K562 (cell line): Measurements from ENCODE around the gene GNAZ. TPM values are rescaled to one million over a fixed set of nuclear protein-coding genes. Genes with fewer than 3 reads are reported as not detected.
A peak's percentile ranks its signal among the peaks of the same experiment; 100 is the strongest.

Experiments used
- BRF2 ChIP-seq: IDR thresholded peaks from 3 replicates; pipeline ENCODE4 v1.6.1; 2011; ENCODE audit warnings: borderline replicate concordance, mild to moderate bottlenecking; ENCODE audit not compliant: insufficient read length, insufficient read depth
- CREB1 ChIP-seq, 2 experiments: sonication (generic) in 1 of 2; formaldehyde crosslinking in 1 of 2; IDR thresholded peaks; 2 replicates each; pipeline versions ENCODE4 v1.6.1 to v1.8.0; 2012 to 2022; ENCODE audit warnings: inconsistent platforms in 1 of 2, mild to moderate bottlenecking in 1 of 2, missing genetic modification reagents in 1 of 2, moderate library complexity in 1 of 2
- E2F1 ChIP-seq: sonication (generic); formaldehyde crosslinking; IDR thresholded peaks from 2 replicates; pipeline ENCODE4 v1.8.1; 2023; ENCODE audit warnings: mild to moderate bottlenecking, missing genetic modification reagents, moderate library complexity
- HDAC8 ChIP-seq: fragments of 450-650 bp; IDR thresholded peaks from 2 replicates; pipeline ENCODE4 v1.6.1; 2016; ENCODE audit warnings: mild to moderate bottlenecking, missing genetic modification characterization, moderate library complexity, missing compliant biosample characterization
- HDGF ChIP-seq: fragments of 450-650 bp; IDR thresholded peaks from 2 replicates; pipeline ENCODE4 v1.6.1; 2016
- HNRNPUL1 ChIP-seq: fragments of 200-400 bp; formaldehyde crosslinking; IDR thresholded peaks from 2 replicates; pipeline ENCODE4 v1.6.1; 2017; ENCODE audit warnings: low read length
- JUNB ChIP-seq: fragments of 450-650 bp; formaldehyde crosslinking; conservative IDR thresholded peaks from 2 replicates; pipeline ENCODE4 v1.4.0; 2020; ENCODE audit warnings: mild to moderate bottlenecking
- MLX ChIP-seq, 2 experiments: fragments of 450-650 bp in 1 of 2; sonication (generic) in 1 of 2; formaldehyde crosslinking; conservative IDR thresholded peaks; 2 replicates each; pipeline versions ENCODE4 v1.4.0 to v1.8.1; 2020 to 2022; ENCODE audit warnings: mild to moderate bottlenecking in 1 of 2, missing genetic modification reagents in 1 of 2
- NFE2L1 ChIP-seq: fragments of 450-650 bp; IDR thresholded peaks from 2 replicates; pipeline ENCODE4 v1.6.1; 2016; ENCODE audit warnings: missing genetic modification characterization, low read depth, mild to moderate bottlenecking, missing compliant biosample characterization, moderate library complexity, borderline replicate concordance
- PTBP1 ChIP-seq: fragments of 200-400 bp; formaldehyde crosslinking; IDR thresholded peaks from 2 replicates; pipeline ENCODE4 v1.6.1; 2017; ENCODE audit warnings: low read depth, low read length
- SNRNP70 ChIP-seq: fragments of 200-400 bp; formaldehyde crosslinking; optimal IDR thresholded peaks from 2 replicates; pipeline ENCODE3; 2017; ENCODE audit warnings: low read depth, low read length
- TBL1XR1 ChIP-seq, 2 experiments: IDR thresholded peaks; 2 replicates each; pipeline ENCODE4 v1.6.1; 2012; ENCODE audit warnings: improper control_type of control experiment in 2 of 2, low read length in 2 of 2, mild to moderate bottlenecking in 1 of 2
- ZNF232 ChIP-seq: sonication (generic); formaldehyde crosslinking; IDR thresholded peaks from 2 replicates; pipeline ENCODE4 v1.8.0; 2022; ENCODE audit warnings: mild to moderate bottlenecking, missing genetic modification reagents
- ZNF277 ChIP-seq: fragments of 250-450 bp; sonication (Bioruptor Pico); IDR thresholded peaks from 2 replicates; pipeline ENCODE4 v1.8.0; 2022; ENCODE audit warnings: inconsistent platforms, mild to moderate bottlenecking, moderate library complexity, borderline replicate concordance
- ZNF780A ChIP-seq: fragments of 250-450 bp; sonication (Bioruptor Pico); IDR thresholded peaks from 2 replicates; pipeline ENCODE4 v1.5.0; 2021; ENCODE audit warnings: mild to moderate bottlenecking
- polyA plus RNA-seq, 8 experiments: library from polyadenylated mRNA; depleted of rRNA in 4 of 8; stranded (reverse) in 5 of 8; unstranded in 3 of 8; fragments of >200 nt; fragmentation: Nextera tagmentation in 2 of 8; fragmentation: Illumina TruSeq in 1 of 8; extraction: Ambion mirVana in 2 of 8; extraction: Trizol in 1 of 8; gene quantifications; 2 replicates each; pipeline versions ENCODE4 v1.2.1 to v1.2.3, GENCODE V29; 2011 to 2014; ENCODE audit warnings: inconsistent platforms in 1 of 8, missing spikeins in 1 of 8
- total RNA-seq, 7 experiments: library from RNA; depleted of rRNA in 6 of 7; stranded (reverse); fragments of >200 nt in 6 of 7; fragmentation: Illumina TruSeq in 2 of 7; extraction: Trizol in 2 of 7; gene quantifications; 2 replicates each; pipeline versions ENCODE4 v1.2.1 to v1.2.3, GENCODE V29; 2011 to 2021; ENCODE audit warnings: low replicate concordance in 1 of 7
- TF ChIP-seq, protein P1 (sequence below): fragments of 250-450 bp; sonication (Bioruptor Pico); IDR thresholded peaks from 2 replicates; pipeline ENCODE4 v1.5.0; 2021

The GNAZ gene
- total and polyA plus RNA-seq, 9 of the 15 experiments (the other 6 are each of a cell fraction or from before 2014, with no cell fraction given) = 0.04 to 0.22 (median 0.13) TPM; not detected in 3

DNA sequence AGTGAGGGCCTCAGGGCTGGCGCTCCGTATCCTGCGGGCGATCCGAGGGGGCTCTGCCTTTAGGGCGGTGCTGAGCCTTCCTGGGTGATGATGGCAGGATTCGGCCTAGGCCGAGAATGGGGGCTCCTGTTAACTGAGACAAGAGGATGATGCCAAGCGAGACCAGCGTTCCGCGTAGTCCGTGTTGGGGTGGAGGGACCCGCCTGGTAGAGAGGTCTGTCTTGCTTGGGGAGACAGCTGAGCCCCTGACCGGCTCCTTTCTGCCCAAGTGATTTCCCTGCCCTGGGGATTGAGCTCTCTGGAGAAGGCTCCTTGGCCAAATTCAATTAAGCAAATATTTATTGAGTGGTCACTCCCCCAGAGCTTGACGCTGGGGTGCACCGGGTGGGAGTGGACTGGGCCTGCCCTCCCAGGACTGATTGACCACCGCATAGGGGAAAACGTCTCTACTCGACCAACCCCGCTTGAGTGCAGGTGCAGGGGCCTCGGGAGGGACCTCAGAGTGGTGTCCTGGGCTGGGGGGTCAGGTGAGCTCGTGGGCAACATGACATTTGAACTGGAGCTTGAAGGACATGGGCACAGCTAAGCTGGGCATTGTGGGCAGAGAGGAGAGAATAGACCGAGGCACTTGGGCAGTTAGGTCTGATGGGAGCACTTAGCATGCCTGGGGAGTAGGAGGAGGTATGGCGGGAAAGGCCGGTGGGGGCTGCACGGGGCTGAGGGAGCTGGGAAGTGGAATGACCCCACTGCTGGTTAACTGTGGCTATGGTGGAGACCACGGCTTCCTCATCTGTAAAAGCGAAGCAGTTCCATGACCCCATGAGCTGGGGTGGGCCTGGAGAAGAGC is 1.1 kb downstream of the GNAZ start (continued):
- TF ChIP-seq BRF2 = no peak
- no peak for TF ChIP-seq ZNF232 (CRISPR knock-in tag)
- TF ChIP-seq SNRNP70 = no peak
- no peak for TF ChIP-seq HDAC8
- no peak for TF ChIP-seq HDGF
- no peak for TF ChIP-seq HNRNPUL1
- no peak for TF ChIP-seq PTBP1
- TF ChIP-seq NFE2L1 (tag) = no peak
- peak in 1 of 2 experiments; percentile 13; a peak in 1 of 4 replicates for TF ChIP-seq TBL1XR1 (IDR thresholded peaks at IDR 0.05; ENCODE audit: low read length in 2 of 2)
- no peak for TF ChIP-seq ZNF277 (CRISPR knock-in tag)
- TF ChIP-seq, protein P1, sequence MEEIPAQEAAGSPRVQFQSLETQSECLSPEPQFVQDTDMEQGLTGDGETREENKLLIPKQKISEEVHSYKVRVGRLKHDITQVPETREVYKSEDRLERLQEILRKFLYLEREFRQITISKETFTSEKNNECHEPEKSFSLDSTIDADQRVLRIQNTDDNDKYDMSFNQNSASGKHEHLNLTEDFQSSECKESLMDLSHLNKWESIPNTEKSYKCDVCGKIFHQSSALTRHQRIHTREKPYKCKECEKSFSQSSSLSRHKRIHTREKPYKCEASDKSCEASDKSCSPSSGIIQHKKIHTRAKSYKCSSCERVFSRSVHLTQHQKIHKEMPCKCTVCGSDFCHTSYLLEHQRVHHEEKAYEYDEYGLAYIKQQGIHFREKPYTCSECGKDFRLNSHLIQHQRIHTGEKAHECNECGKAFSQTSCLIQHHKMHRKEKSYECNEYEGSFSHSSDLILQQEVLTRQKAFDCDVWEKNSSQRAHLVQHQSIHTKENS (CRISPR knock-in tag) = no peak
- TF ChIP-seq JUNB (CRISPR knock-in tag) = no peak
- no peak for TF ChIP-seq ZNF780A (CRISPR knock-in tag)
- peak in 1 of 2 experiments; percentile 74; a peak in 1 of 4 replicates for TF ChIP-seq MLX (CRISPR knock-in tag; conservative IDR thresholded peaks at IDR 0.05)
- TF ChIP-seq CREB1 (IDR thresholded peaks at IDR 0.05) = no peak; the same call in 1 of the 2 replicates
- TF ChIP-seq CREB1 (CRISPR knock-in tag; IDR thresholded peaks at IDR 0.05) = no peak
- TF ChIP-seq E2F1 (CRISPR knock-in tag) = peak; percentile 20; the same call in 1 of the 2 replicates
- TF ChIP-seq, all 486 proteins: peak for 17
